ENCODE measurements around the gene PPM1J.

DNA sequence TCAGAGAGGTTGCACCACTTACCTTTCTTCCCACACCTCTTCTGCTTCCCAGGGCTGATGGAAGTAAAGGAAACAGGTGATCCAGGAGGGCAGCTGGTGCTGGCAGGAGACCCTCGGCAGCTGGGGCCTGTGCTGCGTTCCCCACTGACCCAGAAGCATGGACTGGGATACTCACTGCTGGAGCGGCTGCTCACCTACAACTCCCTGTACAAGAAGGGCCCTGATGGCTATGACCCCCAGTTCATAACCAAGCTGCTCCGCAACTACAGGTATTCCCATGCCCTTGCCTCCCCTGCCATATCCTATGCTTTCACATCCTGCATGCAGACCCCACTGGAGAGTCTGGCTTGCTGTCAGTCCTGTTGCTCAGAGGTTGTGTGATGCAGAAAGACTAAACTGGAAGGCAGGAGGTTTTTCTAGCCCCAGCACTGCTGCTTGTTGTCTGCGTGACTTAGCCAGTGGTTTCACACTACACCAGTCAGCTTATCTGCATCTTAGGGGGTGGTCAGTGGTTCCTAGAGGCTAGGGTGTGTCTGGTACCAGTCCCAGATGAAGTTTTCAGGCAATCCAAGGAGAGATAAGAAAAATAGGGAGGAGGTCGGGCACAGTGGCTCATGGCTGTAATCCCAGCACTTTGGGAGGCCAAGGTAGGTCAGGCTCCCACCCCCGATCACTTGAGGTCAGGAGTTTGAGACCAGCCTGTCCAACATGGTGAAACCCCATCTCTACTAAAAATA lies 18.4 kb downstream of the PPM1J start:
- TF ChIP-seq, protein P1, sequence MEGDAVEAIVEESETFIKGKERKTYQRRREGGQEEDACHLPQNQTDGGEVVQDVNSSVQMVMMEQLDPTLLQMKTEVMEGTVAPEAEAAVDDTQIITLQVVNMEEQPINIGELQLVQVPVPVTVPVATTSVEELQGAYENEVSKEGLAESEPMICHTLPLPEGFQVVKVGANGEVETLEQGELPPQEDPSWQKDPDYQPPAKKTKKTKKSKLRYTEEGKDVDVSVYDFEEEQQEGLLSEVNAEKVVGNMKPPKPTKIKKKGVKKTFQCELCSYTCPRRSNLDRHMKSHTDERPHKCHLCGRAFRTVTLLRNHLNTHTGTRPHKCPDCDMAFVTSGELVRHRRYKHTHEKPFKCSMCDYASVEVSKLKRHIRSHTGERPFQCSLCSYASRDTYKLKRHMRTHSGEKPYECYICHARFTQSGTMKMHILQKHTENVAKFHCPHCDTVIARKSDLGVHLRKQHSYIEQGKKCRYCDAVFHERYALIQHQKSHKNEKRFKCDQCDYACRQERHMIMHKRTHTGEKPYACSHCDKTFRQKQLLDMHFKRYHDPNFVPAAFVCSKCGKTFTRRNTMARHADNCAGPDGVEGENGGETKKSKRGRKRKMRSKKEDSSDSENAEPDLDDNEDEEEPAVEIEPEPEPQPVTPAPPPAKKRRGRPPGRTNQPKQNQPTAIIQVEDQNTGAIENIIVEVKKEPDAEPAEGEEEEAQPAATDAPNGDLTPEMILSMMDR (IDR thresholded peaks at IDR 0.05): no peak
- TF ChIP-seq EZH2 (IDR thresholded peaks at IDR 0.05): no peak
